HG02943 (cell line): Measurements from ENCODE around the gene PLK5.
"Not testable (repeated sequence)": the region's sequence is repeated elsewhere in the genome, so short reads cannot be mapped to it uniquely, and the experiment has no call there.

ENCODE experiments used
- ATAC-seq: cut with Tn5 transposase; IDR thresholded peaks from one replicate; pipeline ENCODE4 v1.9.1; 2021; ENCODE audit warnings: mild to moderate bottlenecking, low read depth, moderate library complexity; ENCODE audit not compliant: unreplicated experiment

PLK5 gene

DNA sequence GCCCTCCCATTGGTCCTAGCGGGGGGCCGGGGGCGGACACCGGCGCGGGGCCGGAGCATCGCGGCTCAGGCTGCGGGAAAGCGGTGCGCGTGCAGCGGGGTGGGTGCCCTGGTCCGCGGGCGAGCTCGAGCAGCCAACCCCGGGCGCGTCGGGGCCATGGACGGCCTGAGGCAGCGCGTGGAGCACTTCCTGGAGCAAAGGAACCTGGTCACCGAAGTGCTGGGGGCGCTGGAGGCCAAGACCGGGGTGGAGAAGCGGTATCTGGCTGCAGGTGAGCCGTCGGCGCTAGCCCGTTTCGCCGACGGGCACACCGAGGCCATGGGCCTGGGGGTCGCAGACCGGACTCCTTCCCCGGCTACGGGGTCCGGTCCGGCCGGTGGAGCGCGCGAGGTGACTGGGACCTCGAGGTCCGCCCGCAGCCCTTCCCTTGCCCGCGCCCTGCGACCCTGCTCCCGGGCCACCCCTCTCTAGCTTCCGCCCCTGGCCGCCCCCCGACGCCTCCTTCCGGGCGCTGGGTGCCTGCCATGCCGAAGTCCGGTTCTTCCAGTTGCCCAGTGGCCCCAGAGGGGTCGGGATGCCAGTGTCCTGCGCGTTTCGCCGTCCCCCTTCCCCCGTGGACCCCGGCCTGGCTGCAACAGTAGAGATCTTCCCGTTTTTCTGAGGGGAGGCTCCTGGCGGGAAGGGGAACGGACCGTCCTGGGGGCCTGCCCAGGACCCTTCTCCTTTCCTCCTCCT is 32.6 kb upstream of the PLK5 start, which contains the start of gene REEP6:
Gene REEP6 (plus strand): TSS at position 68 of the 735 bp plus-strand sequence. CDS start 89 bp downstream, at position 157.
- peak; percentile 1 for ATAC-seq

DNA sequence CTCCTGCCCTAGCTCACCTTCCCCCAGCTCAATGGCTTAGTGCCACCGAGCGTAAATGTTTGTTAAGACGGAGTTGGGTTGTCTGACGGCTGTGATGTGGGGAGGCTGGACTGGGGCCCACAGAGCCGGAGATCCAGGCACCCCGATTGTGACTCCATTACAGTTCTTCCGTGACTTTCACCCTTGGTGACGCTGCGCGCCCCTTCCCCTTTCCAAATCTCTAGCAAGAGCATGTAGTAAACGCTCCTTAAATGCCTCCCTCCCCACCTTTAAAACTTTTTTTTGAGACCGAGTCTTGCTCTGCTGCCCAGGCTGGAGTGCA is 32.1 kb upstream of the PLK5 start:
- ATAC-seq = no peak

DNA sequence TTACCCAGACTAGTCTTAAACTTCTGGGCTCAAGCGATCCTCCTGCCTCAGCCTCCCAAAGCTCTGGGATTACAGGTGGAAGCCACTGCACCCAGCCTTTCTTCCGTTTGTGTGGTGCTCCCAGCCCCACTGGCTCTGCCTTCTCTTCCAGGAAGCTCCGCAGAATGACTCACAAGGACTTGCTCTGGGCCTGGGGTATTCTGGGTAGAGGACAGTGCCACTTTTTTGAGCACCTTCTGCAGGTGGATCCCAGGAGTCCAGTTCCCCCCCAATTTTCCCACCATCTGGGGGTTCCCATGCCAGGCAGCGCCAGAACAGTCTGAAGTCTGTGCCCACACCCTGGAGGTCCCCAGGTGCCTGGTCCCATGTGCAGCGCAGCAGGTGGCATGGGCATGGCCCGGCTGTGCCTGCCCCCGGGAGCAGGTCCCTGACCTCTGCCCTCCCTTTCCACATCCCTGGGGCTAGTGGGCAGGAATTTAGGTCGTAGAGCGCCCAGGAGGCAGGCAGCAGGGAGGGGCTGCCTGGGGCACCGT is 31.3 kb upstream of the PLK5 start:
- ATAC-seq = no peak

DNA sequence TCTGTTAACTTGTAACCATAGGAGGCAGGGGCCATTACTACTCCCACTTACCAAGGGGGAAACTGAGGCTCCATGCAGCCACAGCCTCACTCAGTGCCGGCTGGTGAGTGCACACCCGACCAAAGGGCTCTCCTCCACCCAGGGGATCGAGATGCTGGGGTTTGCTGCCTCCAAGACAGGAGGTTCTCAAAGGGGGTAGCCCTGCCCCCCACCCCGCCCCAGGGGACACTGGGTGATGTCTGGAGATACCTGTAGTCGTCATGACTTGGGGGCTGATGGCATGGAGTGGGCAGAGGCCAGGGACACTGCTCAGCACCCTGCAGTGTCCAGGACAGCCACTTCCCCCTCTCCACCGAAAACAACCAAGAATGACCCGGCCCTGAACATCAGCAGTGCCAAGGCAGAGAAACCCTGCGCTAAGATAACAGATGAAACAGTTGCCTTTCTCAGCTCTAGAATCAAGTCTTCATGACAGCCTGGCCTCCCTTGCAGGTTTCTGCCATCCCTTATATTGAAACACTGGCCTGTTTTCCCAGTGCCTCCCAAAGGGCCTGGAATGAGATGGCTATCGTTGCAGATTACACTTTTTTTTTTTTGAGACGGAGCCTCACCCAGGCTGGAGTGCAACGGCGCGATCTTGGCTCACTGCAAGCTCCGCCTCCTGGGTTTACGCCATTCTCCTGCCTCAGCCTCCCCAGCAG is 29.6 kb upstream of the PLK5 start:
- no peak for ATAC-seq

DNA sequence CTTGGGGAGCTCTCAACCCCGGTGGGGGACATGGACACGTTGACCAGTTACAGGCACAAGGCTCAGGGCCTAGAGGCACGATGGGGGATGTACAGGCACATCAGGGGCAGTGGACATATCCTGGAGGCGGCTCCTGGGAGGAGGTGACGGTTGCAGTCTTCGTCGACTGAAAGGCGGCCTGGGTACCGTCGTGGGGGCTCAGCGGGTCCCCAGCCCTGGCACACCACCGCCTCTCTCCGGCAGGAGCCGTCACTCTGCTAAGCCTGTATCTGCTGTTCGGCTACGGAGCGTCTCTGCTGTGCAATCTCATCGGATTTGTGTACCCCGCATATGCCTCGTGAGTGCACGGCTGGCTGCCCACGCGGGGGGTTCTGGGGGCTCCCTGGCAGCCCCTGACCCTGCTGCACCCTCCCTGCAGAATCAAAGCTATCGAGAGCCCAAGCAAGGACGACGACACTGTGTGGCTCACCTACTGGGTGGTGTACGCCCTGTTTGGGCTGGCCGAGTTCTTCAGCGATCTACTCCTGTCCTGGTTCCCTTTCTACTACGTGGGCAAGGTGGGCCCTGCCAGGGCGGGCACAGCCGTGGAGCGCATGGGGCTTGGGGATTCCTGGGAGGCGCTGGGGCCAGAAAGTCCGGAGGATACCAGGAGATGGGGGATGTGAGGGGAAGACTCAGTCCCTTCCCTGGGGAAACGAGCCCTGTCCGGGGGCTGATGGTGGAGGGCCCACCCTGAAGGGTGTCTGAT is 28.7 kb upstream of the PLK5 start:
- no peak for ATAC-seq

DNA sequence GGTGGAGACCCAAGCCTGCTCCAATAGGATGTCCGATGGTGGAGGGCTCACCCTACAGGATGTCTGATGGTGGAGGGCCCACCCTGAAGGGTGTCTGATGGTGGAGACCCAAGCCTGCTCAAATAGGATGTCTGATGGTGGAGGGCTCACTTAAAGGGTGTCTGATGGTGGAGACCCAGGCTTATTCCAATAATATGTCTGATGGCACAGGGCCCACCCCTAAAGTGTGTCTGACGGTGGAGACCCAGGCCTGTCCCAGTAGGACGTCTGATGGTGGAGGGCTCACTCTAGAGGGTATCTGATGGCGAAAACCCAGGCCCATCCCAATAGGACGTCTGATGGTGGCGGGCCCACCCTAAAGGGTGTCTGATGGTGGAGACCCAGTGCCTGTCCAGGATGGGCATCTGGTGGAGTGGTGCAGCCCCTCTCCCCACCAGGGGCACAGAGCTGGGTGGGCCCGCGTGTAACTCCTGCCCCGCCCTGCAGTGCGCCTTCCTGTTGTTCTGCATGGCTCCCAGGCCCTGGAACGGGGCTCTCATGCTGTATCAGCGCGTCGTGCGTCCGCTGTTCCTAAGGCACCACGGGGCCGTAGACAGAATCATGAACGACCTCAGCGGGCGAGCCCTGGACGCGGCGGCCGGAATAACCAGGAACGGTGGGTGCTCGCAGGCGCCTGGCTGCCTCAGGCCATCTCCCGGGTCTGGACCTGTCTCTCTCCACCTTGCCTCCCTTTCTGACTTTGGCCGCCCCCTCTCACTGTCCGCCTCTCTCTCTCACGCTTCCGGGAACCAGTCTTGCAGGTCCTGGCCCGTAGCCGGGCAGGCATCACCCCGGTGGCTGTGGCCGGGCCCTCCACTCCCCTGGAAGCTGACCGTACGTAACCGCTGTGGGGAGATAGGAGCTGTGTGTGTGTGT is 27.8 kb upstream of the PLK5 start:
- no peak for ATAC-seq

DNA sequence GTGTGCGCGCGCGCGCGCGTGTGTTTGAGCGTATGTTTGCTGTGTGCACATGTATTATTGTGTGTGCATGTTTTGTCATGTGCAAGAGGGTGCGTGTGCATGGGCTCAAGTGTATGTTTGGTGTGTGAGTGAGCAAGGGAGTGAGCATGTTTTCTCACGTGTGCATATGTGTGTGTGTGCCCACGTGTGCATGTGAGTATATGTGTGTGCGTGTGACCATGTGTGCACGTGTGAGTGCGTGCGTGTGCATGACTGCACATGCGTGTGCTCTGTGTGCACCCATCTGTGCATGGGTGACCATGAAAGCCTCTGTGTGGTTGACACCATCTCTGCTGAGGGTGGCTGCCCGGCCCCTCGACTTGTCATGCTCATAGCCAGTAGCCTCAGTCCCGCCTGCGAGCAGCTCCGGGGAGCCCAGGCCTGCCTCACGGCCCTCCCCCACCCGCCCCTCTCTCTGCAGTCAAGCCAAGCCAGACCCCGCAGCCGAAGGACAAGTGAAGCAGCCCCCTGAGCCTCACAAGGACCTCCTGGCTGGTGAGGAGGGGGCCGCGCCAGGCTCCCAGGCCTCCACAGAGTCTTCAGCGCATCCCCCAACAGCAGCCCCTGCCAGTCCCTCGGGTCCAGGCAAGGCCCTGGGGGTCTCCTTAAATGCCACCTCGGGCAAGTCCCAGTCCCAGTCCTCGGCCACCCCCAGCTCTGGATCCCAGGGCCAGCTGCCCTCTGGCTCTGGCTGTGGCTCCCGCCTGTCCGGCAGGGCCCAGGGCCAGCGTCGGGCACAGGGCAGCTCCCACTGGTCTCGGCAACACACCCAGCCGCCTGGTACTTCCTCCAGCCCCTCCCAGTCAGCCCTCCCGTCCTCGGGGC is 26.9 kb upstream of the PLK5 start:
- no peak for ATAC-seq

DNA sequence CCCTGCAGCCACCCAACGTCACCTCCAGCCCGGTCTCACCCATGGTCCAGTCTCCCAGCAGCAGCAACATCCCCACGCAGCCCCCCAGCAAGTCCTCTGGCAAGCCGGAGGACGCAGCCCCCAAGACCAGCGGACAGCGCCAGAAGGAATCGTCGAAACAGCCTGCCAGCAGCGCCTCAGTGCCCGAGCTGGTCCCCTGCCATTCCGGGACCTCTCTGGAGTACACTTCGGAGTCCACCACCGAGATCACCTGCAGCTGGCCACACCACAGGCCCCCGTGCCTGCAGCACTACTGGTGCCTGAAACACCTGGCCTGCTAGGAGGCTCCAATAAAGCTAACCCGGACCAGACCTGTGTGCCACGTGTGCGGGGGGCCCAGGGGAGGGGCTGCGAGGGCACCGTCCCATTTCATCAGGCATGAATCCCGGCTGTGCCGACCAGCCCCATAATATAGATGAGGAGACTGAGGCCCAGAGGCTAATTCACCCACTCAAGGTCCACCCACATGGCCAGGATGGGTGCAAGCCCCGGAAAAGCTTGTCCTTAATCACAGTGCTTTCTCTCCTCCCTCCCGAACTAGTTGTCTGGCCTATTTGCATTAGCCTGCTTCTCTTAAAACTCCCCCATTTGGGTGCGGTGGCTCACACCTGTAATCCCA is 26.2 kb upstream of the PLK5 start:
- ATAC-seq = no peak

DNA sequence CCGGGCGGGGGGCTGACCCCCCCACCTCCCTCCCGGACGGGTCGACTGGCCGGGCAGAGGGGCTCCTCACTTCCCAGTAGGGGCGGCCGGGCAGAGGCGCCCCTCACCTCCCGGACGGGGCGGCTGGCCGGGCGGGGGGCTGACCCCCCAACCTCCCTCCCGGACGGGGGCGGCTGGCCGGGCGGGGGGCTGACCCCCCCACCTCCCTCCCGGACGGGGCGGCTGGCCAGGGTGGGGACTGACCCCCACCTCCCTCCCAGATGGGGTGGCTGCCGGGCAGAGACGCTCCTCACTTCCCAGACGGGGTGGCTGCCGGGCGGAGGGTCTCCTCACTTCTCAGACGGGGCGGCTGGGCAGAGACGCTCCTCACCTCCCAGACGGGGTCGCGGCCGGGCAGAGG is 24.6 kb upstream of the PLK5 start:
- not testable (repeated sequence) for ATAC-seq

DNA sequence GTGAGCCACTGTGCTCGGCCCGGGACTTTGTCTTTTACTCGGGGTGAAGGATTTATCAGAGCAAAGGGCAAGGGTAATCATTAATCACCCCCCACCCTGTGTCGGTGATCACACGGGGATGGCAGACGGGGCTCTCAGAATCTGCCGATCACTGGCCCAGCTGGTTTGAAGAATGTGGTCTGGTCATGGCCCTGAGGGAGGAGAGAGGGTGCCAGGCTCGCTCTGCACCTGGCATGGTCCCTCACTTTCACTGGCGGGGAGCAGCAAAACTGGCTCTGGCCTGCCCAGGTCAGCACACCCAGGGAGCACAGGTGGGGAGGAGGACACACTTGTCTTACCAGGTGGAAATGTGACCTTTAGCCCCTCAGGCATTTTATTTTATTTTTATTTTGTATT is 22.7 kb upstream of the PLK5 start:
- ATAC-seq = no peak

DNA sequence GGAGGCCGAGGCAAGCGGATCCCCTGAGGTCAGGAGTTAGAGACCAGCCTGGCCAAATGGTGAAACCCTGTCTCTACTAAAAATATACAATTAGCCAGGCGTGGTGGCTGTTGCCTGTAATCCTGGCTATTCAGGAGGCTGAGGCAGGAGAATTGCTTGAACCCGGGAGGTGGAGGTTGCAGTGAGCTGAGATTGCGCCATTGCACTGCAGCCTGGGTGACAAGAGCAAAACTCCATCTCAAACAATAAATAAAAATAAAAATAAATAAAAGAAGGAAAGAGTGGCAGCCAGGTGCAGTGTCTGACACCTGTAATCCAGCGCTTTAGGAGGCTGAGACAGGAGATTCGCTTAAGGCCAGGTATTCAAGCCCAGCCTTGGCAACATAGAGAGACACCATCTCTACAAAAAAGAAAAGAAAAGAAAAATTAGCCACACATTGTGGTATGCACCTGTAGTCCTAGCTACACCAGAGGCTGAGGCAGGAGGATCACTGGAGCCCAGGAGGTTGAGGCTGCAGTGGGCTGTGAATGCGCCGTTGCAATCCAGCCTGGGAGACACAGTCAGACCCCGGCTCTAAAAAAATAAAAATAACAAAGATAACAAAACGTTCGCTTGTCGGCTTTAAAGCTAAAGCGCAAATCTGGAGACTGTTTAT is 21.3 kb upstream of the PLK5 start:
- no peak for ATAC-seq

DNA sequence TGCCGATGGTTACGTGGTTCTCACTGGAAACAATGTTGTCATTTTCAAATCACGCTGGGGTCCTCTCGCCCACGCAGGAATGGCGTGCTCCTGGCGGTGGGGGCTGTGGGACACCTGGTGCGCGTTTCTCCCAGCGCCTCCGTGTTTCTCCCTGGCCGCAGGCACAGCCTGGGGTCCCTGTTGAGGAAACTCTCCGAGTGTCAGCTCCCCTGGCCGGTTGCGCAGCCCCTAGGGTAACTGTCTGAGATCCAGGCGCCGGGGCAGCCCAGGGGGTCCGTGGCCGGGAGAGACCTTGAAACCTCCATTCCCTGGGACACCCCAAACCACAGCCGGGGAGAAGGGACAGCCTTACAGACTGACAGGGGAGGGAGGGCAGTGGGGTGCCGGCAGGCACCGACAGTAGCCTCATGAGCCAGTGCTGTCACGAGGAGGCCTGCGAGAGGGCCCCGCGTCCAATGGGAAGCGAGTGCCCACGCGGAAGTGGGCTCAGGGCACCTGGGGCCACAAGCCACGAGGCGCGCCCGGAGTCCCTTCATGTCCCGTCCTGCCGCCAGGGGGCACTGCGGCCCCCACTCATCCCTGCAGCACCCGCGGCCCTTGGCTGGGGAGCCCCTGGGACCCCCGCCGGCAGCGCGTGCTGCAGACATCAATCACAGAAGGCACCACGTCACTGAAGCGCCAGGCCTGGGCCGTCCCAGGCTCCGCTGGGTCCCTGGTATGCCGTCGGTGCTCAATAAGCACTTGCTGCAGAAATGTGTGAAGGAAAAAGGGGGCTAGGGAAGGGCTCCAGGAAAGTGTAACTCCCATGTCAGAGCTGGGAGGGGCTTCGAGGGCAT is 20.6 kb upstream of the PLK5 start:
- ATAC-seq = no peak

DNA sequence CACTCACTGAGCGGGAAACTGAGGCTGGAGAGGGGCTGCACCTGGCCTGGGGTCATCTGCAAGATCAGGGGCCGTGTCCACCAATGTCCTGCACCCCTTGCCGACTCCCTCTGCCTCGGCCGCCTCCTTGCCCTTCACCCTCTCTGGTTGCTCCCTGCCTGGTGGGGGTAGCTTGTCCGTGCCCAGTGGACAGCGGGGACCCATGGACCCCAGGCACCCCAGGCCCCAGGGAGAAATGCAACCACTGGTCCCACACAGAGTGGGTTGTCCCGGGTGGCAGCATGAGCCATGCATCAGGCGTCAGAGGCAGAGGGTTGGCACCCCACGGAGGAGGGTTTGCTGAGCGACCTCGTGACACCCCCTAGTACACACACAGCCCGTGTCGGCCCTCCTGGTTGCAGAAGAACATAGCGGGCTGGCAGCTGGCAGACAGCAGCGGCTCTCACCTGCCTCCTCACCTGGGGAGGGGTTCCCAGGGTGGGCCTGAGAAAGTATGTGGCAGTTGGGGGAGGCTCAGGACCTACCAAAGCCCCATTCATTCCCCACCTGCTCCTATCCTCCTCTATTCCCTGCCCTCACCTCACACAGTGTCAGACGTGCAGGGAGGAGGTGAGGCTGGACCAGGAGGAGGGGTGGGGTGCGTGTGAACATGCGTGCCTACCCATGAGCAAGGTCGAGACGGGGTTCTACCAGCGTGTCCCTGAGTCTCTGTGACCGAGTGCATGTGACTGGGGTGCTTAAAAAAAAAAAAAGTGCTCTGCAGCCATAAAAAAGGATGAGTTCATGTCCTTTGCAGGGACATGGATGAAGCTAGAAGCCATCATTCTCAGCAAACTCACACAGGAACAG is 19.7 kb upstream of the PLK5 start:
- ATAC-seq = no peak

DNA sequence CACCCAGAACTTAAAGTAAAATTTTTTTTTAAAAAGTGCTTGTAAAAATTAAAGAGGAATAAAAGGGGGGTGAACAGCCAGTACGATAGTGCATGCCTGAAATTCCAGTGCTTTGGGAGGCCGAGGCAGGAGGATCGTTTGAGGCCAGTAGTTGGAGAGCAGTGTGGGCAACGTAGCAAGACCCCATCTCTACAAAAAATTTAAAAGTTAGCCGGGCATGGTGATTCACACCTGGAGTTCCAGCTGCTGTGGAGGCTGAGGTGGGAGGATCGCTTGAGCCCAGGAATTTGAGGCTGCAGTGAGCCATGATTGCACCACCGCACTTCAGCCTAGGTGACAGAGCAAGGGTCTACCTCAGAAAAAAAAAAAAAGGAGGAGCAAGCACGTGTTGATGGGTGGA is 18.9 kb upstream of the PLK5 start:
- no peak for ATAC-seq

DNA sequence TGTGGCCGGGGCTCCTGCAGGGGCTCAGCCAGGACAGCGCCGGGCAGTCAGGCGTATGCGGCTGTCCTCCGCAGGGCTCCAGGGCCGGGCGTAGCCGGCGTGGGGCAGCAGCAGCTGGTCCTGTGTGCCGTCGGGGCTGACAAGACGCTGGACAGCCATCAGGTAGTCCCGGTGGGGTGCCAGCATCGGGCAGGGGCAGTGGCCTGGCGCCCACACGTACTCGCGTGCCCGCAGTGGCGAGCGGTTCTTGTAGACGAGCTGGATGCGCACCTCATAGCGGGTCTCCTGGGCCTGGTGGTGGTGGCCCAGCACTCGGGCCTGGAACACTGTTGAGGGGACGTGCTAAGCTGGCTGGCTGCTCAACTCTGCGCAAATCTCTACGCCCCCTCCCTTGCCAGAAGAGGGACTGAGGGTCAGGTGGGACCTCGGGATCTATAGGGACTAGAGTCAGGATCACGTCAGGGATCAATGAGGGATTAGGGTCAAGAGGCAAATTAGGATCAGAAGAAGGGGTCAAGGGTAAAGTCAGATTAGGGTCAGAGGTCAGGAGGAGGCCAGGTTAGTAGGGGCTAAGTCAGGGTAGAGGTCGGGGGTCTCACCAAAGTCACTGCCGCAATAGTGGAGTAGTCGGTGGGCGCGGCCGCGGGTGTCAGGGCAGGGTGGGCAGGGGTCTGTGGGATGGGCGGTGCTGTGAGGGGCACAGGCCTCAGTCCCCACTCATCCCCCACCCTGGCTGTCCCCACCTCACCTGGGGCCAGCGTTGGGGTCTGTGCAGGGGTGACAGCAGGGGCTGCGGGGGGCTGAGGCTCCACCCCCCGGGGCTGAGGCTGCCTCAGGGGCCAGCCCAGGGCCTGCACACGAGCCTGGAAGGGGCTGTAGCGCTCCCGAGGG is 17.6 kb upstream of the PLK5 start:
- no peak for ATAC-seq
